ENCODE results near the gene TTC9. TPM values are rescaled to one million over a fixed set of nuclear protein-coding genes. Genes with fewer than 3 reads are reported as not detected.
A peak's percentile ranks its signal among the peaks of the same experiment; 100 is the strongest.

Gene TTC9
- total RNA-seq, 1 donor from 2014 or later = 14.9 TPM

DNA sequence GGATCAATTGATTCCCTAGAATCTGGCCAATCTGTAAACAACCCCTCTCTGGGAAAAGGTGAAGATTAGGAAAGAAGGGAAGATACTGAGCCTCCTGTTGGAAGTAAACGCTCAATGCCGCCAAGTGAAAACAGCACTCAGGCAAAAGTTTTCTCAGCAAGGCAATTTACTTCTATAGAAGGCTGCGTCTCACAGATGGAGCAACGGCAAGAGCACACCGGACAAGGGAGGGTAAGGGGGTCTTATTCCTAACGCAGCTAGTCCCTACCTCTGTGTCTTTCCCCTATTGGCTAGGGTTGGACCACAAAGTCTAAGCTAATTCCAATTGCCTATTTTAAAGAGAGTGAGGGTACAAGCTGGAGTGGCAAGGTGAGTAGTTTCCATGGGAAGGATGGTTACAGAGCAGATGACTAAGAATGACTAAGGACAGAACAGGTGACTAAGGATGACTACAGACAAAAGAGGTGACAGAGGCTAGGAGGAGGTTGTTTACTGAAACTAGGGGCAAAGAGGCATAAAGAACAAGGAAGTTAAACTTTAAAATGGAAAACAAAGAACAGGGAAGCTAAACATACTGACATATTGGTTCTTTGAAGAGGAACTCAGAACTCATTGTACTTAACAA lies 5.6 kb upstream of the TTC9 start:
- no peak for DNase-seq (ENCODE audit: extremely low spot score, unreplicated experiment)
- Mint-ChIP-seq H3K9me3 (no peaks in the 10 kb centered on the region), H3K4me3 (no peak overlapping the region), H3K27me3 (peaks cover 36% of the 10 kb centered on the region), H3K36me3 (no peaks in the 10 kb centered on the region), H3K4me1 (ENCODE audit: unreplicated experiment) (peaks cover 6% of the 10 kb centered on the region), H3K27ac (peak overlapping the region; percentile 80)
- TF ChIP-seq, protein P1, sequence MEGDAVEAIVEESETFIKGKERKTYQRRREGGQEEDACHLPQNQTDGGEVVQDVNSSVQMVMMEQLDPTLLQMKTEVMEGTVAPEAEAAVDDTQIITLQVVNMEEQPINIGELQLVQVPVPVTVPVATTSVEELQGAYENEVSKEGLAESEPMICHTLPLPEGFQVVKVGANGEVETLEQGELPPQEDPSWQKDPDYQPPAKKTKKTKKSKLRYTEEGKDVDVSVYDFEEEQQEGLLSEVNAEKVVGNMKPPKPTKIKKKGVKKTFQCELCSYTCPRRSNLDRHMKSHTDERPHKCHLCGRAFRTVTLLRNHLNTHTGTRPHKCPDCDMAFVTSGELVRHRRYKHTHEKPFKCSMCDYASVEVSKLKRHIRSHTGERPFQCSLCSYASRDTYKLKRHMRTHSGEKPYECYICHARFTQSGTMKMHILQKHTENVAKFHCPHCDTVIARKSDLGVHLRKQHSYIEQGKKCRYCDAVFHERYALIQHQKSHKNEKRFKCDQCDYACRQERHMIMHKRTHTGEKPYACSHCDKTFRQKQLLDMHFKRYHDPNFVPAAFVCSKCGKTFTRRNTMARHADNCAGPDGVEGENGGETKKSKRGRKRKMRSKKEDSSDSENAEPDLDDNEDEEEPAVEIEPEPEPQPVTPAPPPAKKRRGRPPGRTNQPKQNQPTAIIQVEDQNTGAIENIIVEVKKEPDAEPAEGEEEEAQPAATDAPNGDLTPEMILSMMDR (conservative IDR thresholded peaks at IDR 0.05) = no peak

DNA sequence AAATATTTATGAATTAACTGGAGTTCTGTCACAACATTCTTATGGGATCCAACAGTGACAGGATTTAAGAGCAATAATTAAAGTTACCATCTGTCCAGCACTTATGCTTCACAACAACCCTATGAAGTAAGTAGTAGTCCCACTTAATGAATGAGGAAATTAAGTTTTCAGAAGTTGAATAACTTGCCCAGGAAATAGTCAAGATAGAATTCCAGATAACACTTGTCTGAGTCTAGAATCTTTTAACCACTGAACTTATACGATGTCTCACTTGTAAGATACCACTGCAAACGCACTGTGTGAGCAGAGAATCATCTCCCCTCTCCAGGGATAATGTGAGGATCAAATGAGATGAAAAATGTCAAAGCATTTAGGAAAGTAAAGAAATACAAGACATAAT lies 3.3 kb upstream of the TTC9 start:
- Mint-ChIP-seq H3K27me3 (peaks cover 50% of the 10 kb centered on the region), H3K4me1 (ENCODE audit: unreplicated experiment) (peaks cover 18% of the 10 kb centered on the region), H3K27ac (no peak overlapping the region), H3K36me3 (no peaks in the 10 kb centered on the region), H3K9me3 (no peaks in the 10 kb centered on the region), H3K4me3 (no peak overlapping the region)
- DNase-seq (ENCODE audit: extremely low spot score, unreplicated experiment) = no peak
- TF ChIP-seq, protein P1 (conservative IDR thresholded peaks at IDR 0.05) = no peak

DNA sequence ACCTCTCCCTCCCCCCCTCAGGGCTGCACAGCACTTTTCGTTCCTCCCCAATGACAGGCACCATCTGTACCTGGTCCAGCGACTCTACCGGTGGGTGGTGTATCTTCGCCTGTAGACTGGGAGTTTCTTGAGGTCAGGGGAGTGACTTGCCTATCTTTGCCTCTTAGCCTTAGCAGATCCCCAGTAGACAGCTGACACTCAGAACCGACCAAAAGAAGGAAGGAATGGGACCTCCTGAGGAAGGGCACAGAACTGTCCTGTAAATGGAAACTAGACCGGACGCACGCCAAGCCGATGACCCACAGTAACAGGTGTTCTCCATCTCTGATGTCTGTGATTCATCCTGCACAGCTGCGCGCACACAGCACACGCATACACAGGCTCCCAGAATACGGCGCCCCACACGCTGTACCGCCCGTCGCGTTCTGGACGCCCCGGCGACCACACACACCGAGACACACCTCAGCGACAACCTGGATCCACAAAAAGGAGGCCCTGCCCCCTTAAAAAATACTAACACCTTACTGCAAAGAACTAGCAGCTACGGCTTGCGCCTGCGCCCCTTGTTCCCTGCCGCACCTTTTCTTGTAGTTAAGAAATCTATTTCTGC lies 673 bp upstream of the TTC9 start:
- no peaks in the 10 kb centered on the region for H3K9me3 Mint-ChIP-seq
- no peak for DNase-seq (ENCODE audit: extremely low spot score, unreplicated experiment)
- TF ChIP-seq, protein P1 (conservative IDR thresholded peaks at IDR 0.05) = no peak
- H3K36me3 Mint-ChIP-seq = no peaks in the 10 kb centered on the region
- peaks cover 22% of the 10 kb centered on the region for H3K4me1 Mint-ChIP-seq (ENCODE audit: unreplicated experiment)
- H3K27me3 Mint-ChIP-seq = peaks cover 49% of the 10 kb centered on the region
- peak overlapping the region; percentile 95 for H3K27ac Mint-ChIP-seq
- H3K4me3 Mint-ChIP-seq = peak overlapping the region; percentile 97

DNA sequence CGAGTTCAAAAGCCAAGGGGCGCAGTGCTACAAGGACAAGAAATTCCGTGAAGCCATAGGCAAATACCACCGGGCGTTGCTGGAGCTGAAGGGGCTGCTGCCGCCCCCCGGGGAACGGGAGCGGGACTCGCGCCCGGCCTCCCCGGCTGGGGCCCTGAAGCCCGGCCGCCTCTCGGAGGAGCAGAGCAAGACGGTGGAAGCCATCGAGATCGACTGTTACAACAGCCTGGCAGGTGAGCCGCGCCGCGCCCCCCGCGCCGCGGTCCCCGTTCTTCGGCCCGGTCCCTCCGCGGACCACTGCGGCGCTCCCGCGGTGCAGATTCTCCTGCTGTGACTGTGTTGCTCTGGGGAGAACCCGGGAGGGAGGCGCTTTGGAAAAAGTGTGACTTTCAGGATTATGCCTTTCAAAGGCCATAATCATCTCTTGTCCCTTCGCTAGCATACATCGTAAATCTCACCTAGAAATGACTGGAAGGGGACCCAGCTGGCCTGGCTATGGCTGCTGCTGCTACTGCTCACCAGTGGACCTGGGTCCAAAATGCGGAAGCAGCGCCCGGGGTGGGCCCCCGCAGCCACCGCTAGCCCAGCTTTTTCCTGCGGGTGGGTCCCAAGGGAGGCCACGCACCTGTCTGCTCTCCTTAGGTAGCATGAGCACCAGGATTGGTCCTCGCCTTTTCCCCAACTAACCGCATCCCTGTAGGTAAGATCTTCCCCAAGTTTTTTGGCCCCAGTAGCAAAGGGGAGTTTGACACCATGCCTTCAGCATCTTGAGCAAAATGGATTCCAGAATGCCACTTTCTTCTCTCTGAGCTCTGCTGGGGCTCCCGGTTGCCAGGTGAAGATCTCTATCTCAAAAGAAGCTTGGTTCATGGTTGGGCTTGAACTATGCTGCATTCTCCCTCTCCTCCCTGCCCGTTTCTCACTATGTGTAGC lies 853 bp downstream of the TTC9 start:
- H3K4me1 Mint-ChIP-seq (ENCODE audit: unreplicated experiment) = peaks cover 22% of the 10 kb centered on the region
- peak overlapping the region; percentile 92 for H3K4me3 Mint-ChIP-seq
- DNase-seq (ENCODE audit: extremely low spot score, unreplicated experiment) = no peak
- peak overlapping the region; percentile 88 for H3K27ac Mint-ChIP-seq
- peaks cover 42% of the 10 kb centered on the region for H3K27me3 Mint-ChIP-seq
- H3K9me3 Mint-ChIP-seq = no peaks in the 10 kb centered on the region
- TF ChIP-seq, protein P1 (conservative IDR thresholded peaks at IDR 0.05) = no peak
- H3K36me3 Mint-ChIP-seq = no peaks in the 10 kb centered on the region

DNA sequence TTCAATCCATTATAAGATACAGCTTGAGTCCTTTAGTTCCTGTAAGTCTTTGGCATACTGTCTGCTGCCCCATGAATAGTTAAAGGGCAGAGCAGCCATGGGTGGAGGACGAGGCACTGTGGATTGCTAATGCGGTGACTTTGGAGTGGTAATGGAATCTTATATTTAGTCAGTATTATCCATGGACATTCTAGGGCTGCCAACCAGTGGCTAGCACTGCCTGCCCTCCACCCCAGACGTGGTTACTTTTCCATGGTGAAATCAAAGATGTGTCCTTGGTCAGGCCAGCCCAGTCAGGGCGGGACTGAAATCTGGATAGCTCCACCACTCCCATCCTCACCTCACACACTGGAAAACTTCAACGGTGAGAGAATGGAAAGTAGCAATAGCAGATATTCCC lies 2.3 kb downstream of the TTC9 start:
- TF ChIP-seq, protein P1 (conservative IDR thresholded peaks at IDR 0.05) = no peak
- peaks cover 22% of the 10 kb centered on the region for H3K4me1 Mint-ChIP-seq (ENCODE audit: unreplicated experiment)
- H3K9me3 Mint-ChIP-seq = no peaks in the 10 kb centered on the region
- peak overlapping the region; percentile 88 for H3K27ac Mint-ChIP-seq
- no peaks in the 10 kb centered on the region for H3K36me3 Mint-ChIP-seq
- peaks cover 32% of the 10 kb centered on the region for H3K27me3 Mint-ChIP-seq
- H3K4me3 Mint-ChIP-seq = peak overlapping the region; percentile 92
- DNase-seq (ENCODE audit: extremely low spot score, unreplicated experiment) = no peak
